SK-N-MC (cell line): ENCODE results near the gene TSEN2.

ENCODE experiments used
- EZH2 ChIP-seq: fragments of 200-600 bp; sonication (generic); IDR thresholded peaks from one replicate; pipeline ENCODE4 v1.6.1; 2017; ENCODE audit warnings: antibody characterized with exemption
- FOXP2 ChIP-seq: optimal IDR thresholded peaks from 2 replicates; pipeline ENCODE3; 2011; ENCODE audit warnings: mild to moderate bottlenecking, moderate library complexity; ENCODE audit not compliant: insufficient read depth; ENCODE audit errors: extremely low read length, control extremely low read depth
- POLR2AphosphoS5 ChIP-seq: IDR thresholded peaks from 2 replicates; pipeline ENCODE4 v1.6.1; 2012; ENCODE audit warnings: mild to moderate bottlenecking, low read depth, low read length, borderline replicate concordance

DNA sequence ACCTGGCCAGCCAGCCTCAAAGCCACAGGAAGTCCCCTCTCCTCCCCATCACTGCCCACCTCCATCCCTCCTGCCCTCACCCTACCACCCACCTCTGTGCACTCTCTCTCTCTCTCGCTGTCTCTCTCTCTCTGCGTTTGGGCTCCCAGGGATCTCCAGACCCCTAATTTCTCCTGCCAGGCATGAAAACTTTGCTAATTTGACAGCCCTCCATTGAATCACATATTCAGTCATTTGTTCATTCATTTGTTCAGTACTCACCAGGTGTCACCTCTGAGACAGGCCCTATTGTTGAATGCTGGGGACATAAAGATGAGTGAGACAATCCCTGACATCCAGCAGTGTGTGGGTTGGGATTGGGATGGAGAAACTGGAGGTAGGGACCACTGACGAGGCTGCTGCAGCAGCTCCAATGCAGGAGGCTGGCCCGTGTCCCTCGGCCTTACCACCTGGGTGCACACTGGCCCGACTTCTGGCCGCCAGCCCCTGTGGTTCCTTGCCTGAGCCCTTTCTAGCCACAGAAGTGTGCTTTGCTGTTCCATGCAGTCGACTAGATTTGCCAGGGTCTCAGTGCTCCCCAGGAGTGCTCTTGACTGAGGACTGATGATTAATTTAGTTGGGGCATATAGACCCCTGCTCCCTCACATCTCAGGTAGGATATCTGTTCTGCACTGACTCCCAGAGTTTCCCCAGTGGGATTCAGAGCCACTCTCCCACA is 38.6 kb upstream of the TSEN2 start:
- TF ChIP-seq FOXP2: no peak
- no peak for TF ChIP-seq EZH2
- TF ChIP-seq POLR2AphosphoS5: no peak
